DND-41 (cell line): ENCODE results near the gene CNPPD1.

Source experiments
- EZH2 ChIP-seq: IDR thresholded peaks from 3 replicates; pipeline ENCODE4 v1.6.1; 2012; ENCODE audit warnings: borderline replicate concordance, low read depth, mild to moderate bottlenecking, moderate library complexity, low read length, inconsistent platforms; ENCODE audit not compliant: severe bottlenecking
- TF ChIP-seq, protein P1 (sequence below): IDR thresholded peaks from 2 replicates; pipeline ENCODE4 v1.5.1; 2012; ENCODE audit warnings: borderline replicate concordance, low read length, moderate library complexity, mild to moderate bottlenecking; ENCODE audit not compliant: poor library complexity, severe bottlenecking; ENCODE audit errors: extremely low read depth

DNA sequence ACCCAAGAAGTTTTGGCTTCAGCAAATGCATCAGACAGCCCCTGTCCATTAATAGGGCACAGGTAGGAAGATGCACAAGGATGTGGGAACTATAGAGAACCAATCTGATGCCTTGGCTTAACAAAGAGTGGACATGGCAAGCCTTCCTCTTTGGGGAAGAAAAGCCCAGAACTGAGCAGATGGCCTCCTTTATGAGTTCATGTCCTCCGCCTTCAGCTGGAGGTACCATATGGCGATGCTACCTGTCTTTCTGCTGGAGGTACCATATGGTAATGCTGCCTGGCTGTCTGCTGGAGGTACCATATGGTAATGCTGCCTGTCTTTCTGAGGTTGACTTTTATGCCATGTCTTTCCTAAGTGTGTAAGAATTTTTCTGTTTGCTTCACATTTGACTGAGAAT is 7.4 kb upstream of the CNPPD1 start:
- TF ChIP-seq, protein P1, sequence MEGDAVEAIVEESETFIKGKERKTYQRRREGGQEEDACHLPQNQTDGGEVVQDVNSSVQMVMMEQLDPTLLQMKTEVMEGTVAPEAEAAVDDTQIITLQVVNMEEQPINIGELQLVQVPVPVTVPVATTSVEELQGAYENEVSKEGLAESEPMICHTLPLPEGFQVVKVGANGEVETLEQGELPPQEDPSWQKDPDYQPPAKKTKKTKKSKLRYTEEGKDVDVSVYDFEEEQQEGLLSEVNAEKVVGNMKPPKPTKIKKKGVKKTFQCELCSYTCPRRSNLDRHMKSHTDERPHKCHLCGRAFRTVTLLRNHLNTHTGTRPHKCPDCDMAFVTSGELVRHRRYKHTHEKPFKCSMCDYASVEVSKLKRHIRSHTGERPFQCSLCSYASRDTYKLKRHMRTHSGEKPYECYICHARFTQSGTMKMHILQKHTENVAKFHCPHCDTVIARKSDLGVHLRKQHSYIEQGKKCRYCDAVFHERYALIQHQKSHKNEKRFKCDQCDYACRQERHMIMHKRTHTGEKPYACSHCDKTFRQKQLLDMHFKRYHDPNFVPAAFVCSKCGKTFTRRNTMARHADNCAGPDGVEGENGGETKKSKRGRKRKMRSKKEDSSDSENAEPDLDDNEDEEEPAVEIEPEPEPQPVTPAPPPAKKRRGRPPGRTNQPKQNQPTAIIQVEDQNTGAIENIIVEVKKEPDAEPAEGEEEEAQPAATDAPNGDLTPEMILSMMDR = no peak
- no peak for TF ChIP-seq EZH2
